Prostate gland (tissue), 2 donors: ENCODE data around the gene CPM. TPM values are rescaled to one million over a fixed set of nuclear protein-coding genes. Genes with fewer than 3 reads are reported as not detected.

Experiments
- DNase-seq: peaks from one replicate; pipeline ENCODE4 v3.0.0-alpha.2; 2019; ENCODE audit warnings: low spot score
- H3K27ac ChIP-seq, 2 donors: fragments of 200-600 bp; sonication (generic); 2 replicates each; pipeline ENCODE4 v1.5.1; 2017 to 2019
- H3K27me3 ChIP-seq: fragments of 200-600 bp; sonication (generic); replicated peaks from 2 replicates; pipeline ENCODE4 v1.5.1; 2019; ENCODE audit not compliant: insufficient read depth
- H3K36me3 ChIP-seq, 2 donors: fragments of 200-600 bp; sonication (generic); 1 replicate in 1 of 2; 2 replicates in 1 of 2; pipeline versions ENCODE4 v1.5.1 to v1.8.1; 2017 to 2019
- H3K4me1 ChIP-seq: fragments of 200-600 bp; sonication (generic); replicated peaks from 2 replicates; pipeline ENCODE4 v1.5.1; 2019
- H3K4me3 ChIP-seq, 2 donors: fragments of 200-600 bp; sonication (generic); 2 replicates each; pipeline ENCODE4 v1.5.1; 2017 to 2019
- H3K9me3 ChIP-seq: fragments of 200-600 bp; sonication (generic); 2 replicates; pipeline ENCODE4 v1.5.1; 2017
- CTCF ChIP-seq, 4 experiments: fragments of 200-600 bp in 2 of 4; fragments of 450-650 bp in 2 of 4; sonication (generic) in 2 of 4; IDR thresholded peaks; 1 replicate in 3 of 4; 2 replicates in 1 of 4; pipeline ENCODE4 v1.5.1; 2016 to 2019; ENCODE audit warnings: antibody characterized with exemption in 4 of 4, mild to moderate bottlenecking in 2 of 4, moderate library complexity in 2 of 4
- POLR2A ChIP-seq: fragments of 450-650 bp; IDR thresholded peaks from one replicate; pipeline ENCODE4 v1.6.1; 2016; ENCODE audit warnings: antibody characterized with exemption, mild to moderate bottlenecking
- POLR2AphosphoS5 ChIP-seq: sonication (generic); formaldehyde crosslinking; IDR thresholded peaks from one replicate; pipeline ENCODE4 v1.6.1; 2017; ENCODE audit warnings: antibody characterized with exemption
- WGBS: methylation state at CpG from one replicate; pipeline ENCODE4 v1.1.5; 2018; 5-methylcytosine and 5-hydroxymethylcytosine counted together
- intact Hi-C: fragments of 100-400 bp; cut with DNase I; formaldehyde crosslinking; loops from one replicate; pipeline ENCODE4 v1.14.2; 2022
- total RNA-seq, 2 donors: library from RNA; depleted of rRNA; stranded (reverse); fragments of >200 nt; gene quantifications; one replicate each; pipeline ENCODE4 v1.1.0, GENCODE V29; 2016

Gene CPM
- total RNA-seq, 2 donors from 2014 or later, result 68.4 TPM

DNA sequence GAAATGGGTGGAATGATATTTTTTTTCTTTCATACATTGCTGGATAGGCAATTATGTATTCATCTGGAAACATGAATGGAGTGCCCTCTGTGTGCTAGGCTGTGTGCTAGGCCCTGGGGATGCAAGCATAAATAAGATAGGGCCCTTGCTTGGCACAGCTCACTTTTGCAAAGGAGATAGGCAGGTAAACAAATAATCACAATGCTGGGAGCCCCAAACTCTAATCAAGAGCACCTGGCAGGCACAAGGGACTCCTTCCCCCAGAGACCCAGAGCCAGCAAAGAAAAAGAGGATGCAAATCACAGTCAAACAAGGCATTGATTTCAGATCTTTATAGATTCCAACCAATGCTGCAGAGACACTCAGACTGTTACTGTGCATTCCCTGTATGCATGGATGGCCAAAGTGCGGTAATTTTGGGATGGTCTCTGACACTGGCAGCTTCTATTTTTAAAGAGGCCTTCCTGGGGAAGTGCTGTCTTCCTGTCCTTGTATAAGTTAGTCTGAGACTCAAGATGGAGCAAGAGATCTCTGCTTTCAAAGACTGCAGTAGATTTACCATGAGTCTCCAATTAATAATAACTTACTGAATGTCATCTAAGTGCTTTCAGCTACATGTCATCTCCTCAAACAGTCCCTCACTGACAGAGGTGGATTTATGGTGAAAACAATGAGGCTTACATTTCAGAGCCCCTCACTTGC is 45.1 kb upstream of the CPM start:
- no peak for DNase-seq
- H3K36me3 ChIP-seq, result no peaks in the 10 kb centered on the region
- H3K27ac ChIP-seq, result no peak overlapping the region
- H3K9me3 ChIP-seq, result no peaks in the 10 kb centered on the region
- H3K4me1 ChIP-seq, result peaks cover 3% of the 10 kb centered on the region
- TF ChIP-seq CTCF (IDR thresholded peaks at IDR 0.05) (no peak), POLR2AphosphoS5 (no peak), POLR2A (no peak)
- H3K4me3 ChIP-seq, result no peak overlapping the region
- WGBS, result 89% methylated on average over 1 of the region's 1 CpG
- no peaks in the 10 kb centered on the region for H3K27me3 ChIP-seq
- intact Hi-C loops, result no loop called here

- DNase-seq, result no peak
- intact Hi-C loops, result no loop called here
- 20% methylated on average over 3 of the region's 3 CpGs for WGBS
- H3K27me3 ChIP-seq, result no peaks in the 10 kb centered on the region
- no peak overlapping the region for H3K4me3 ChIP-seq
- no peak for TF ChIP-seq POLR2A
- TF ChIP-seq POLR2AphosphoS5, result no peak
- no peak for TF ChIP-seq CTCF (IDR thresholded peaks at IDR 0.05)
- no peak overlapping the region for H3K27ac ChIP-seq
- peaks cover 3% of the 10 kb centered on the region for H3K4me1 ChIP-seq
- H3K9me3 ChIP-seq, result no peaks in the 10 kb centered on the region
- no peaks in the 10 kb centered on the region for H3K36me3 ChIP-seq
These were observed 44.4 kb upstream of the CPM start for GRCh38 chr12:68977335-68977734.

DNA sequence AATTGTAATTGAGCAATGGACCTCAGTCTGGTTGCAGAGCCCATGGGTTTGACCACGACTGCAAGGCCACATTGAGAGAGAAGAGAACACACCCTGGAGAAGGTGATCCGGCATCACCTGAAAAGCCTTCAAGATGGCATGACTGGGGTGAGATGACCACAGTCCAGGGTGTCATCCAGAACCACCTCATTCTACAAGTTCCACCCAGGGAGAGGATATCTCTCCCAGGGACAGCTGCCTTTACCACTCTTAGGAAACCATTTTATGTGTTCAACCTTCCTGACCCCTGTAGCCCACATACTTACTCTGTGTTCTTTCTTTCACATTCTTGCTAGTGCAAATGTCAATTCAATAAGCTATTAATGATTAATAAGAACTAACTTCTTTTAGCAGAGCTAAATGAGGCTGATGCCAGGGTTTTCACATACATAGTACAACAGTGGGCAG is 43.4 kb upstream of the CPM start:
- Histone ChIP-seq H3K4me3 (no peak overlapping the region), H3K4me1 (peaks cover 3% of the 10 kb centered on the region), H3K27me3 (no peaks in the 10 kb centered on the region), H3K27ac (no peak overlapping the region), H3K36me3 (no peaks in the 10 kb centered on the region), H3K9me3 (no peaks in the 10 kb centered on the region)
- 92% methylated on average over 2 of the region's 2 CpGs for WGBS
- DNase-seq, result no peak
- intact Hi-C loops, result no loop called here
- TF ChIP-seq CTCF (IDR thresholded peaks at IDR 0.05) (no peak), POLR2A (no peak), POLR2AphosphoS5 (no peak)

DNA sequence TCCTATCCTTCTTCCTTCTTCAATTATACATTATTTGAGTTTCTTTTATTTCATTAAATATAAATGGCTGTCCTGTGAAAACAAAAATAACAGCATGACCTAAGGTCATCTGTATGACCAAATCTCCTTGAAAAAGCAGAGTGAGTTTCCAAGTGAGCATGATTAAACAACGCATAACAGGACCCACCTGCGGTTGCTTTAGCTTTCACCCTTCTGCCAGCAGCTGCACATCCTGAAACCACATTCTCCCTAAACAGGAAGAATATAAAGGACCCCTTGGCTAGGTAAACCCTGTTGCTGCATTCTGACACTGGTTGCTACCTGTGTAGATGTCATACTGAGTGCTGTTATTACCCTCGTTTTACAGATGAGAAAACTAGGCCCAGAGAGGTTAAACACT is 42.8 kb upstream of the CPM start:
- Histone ChIP-seq H3K4me1 (peaks cover 3% of the 10 kb centered on the region), H3K27me3 (no peaks in the 10 kb centered on the region), H3K4me3 (no peak overlapping the region), H3K27ac (no peak overlapping the region), H3K9me3 (no peaks in the 10 kb centered on the region), H3K36me3 (no peaks in the 10 kb centered on the region)
- 87% methylated on average over 3 of the region's 3 CpGs for WGBS
- TF ChIP-seq POLR2AphosphoS5 (no peak), CTCF (IDR thresholded peaks at IDR 0.05) (no peak), POLR2A (no peak)
- no peak for DNase-seq
- intact Hi-C loops, result no loop called here

DNA sequence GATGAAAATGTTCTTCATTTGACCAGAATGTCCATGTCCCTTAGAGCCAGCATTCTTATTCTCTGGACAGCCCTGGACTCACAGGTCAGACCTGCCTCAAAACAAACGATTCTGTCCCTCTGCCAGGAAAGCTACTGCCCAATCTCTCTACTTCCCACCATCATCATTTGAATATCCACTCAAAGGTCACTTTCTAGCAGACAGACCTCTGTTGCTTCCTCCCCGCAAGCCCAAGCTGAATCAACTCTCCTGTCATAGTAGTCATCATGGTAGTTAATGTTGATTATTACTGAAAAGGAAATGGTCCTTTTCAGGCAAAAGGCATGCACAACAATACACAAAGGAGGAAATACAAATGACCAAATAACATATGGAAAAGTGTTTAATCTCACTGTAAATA is 39.6 kb upstream of the CPM start:
- H3K9me3 ChIP-seq, result no peaks in the 10 kb centered on the region
- intact Hi-C loops, result no loop called here
- no peaks in the 10 kb centered on the region for H3K27me3 ChIP-seq
- H3K4me3 ChIP-seq, result no peak overlapping the region
- DNase-seq, result no peak
- TF ChIP-seq CTCF (IDR thresholded peaks at IDR 0.05) (no peak), POLR2AphosphoS5 (no peak), POLR2A (no peak)
- H3K4me1 ChIP-seq, result no peaks in the 10 kb centered on the region
- WGBS, result 73% methylated on average over 2 of the region's 2 CpGs
- H3K36me3 ChIP-seq, result no peaks in the 10 kb centered on the region
- no peak overlapping the region for H3K27ac ChIP-seq
